ENCODE measurements around the gene CENPK. TPM values are rescaled to one million over a fixed set of nuclear protein-coding genes. Genes with fewer than 3 reads are reported as not detected.

The CENPK gene
- total RNA-seq, 3 donors from 2014 or later (not counting 1 experiment from before 2014, with no cell fraction given) = 22.0 to 32.0 (median 26.1) TPM

- Mint-ChIP-seq H3K4me3 (no peak overlapping the region), H3K27ac (no peak overlapping the region), H3K9me3 (no peaks in the 10 kb centered on the region), H3K27me3 (ENCODE audit: low read depth in 2 of 2) (no peaks in the 10 kb centered on the region), H3K4me1 (no peaks in the 10 kb centered on the region), H3K36me3 (peaks cover 25% of the 10 kb centered on the region)
- no peak for DNase-seq
- Histone ChIP-seq H3K36me3 (ENCODE audit: control insufficient read depth, insufficient read depth, low read length) (peaks cover 89% of the 10 kb centered on the region), H3K9me3 (ENCODE audit: control insufficient read depth, insufficient read depth, low read length) (no peaks in the 10 kb centered on the region), H3K4me3 (ENCODE audit: low read length) (no peak overlapping the region), H3K27ac (ENCODE audit: low read length) (no peak overlapping the region), H3K27me3 (ENCODE audit: control insufficient read depth, insufficient read depth, low read length) (no peaks in the 10 kb centered on the region), H3K4me1 (ENCODE audit: control insufficient read depth, insufficient read depth, low read length) (no peaks in the 10 kb centered on the region)
- WGBS (ENCODE audit: insufficient coverage) = no CpG with 5 or more reads among the region's 2 CpGs
- TF ChIP-seq CTCF (IDR thresholded peaks at IDR 0.05) = no peak
- ATAC-seq = no peak
- intact Hi-C loops (cut with micrococcal nuclease) = no loop called here
Measured at GRCh38 chr5:65588694-65589093, 25.7 kb upstream of the CENPK start.

GRCh38 chr5:65577141-65577540, 14.2 kb upstream of the CENPK start:
- DNase-seq (no peak), ATAC-seq (no peak)
- peaks cover 8% of the 10 kb centered on the region for H3K36me3 Mint-ChIP-seq
- TF ChIP-seq CTCF (IDR thresholded peaks at IDR 0.05) = no peak
- no peaks in the 10 kb centered on the region for H3K27me3 Mint-ChIP-seq (ENCODE audit: low read depth in 2 of 2)
- Histone ChIP-seq H3K27me3 (ENCODE audit: control insufficient read depth, insufficient read depth, low read length) (no peaks in the 10 kb centered on the region), H3K9me3 (ENCODE audit: control insufficient read depth, insufficient read depth, low read length) (no peaks in the 10 kb centered on the region), H3K36me3 (ENCODE audit: control insufficient read depth, insufficient read depth, low read length) (peaks cover 73% of the 10 kb centered on the region), H3K27ac (ENCODE audit: low read length) (no peak overlapping the region), H3K4me3 (ENCODE audit: low read length) (no peak overlapping the region), H3K4me1 (ENCODE audit: control insufficient read depth, insufficient read depth, low read length) (no peaks in the 10 kb centered on the region)
- no peak overlapping the region for H3K4me3 Mint-ChIP-seq
- intact Hi-C loops (cut with micrococcal nuclease) = no loop called here
- no peaks in the 10 kb centered on the region for H3K9me3 Mint-ChIP-seq
- H3K4me1 Mint-ChIP-seq = peaks cover 19% of the 10 kb centered on the region in 2 donors
- no peak overlapping the region for H3K27ac Mint-ChIP-seq

- Mint-ChIP-seq H3K9me3 (no peaks in the 10 kb centered on the region), H3K4me3 (no peak overlapping the region), H3K27me3 (ENCODE audit: low read depth in 2 of 2) (no peaks in the 10 kb centered on the region), H3K27ac (no peak overlapping the region), H3K36me3 (no peaks in the 10 kb centered on the region), H3K4me1 (peaks cover 23% of the 10 kb centered on the region in 2 donors)
- intact Hi-C loops (cut with micrococcal nuclease) = no loop called here
- TF ChIP-seq CTCF (IDR thresholded peaks at IDR 0.05) = no peak
- no peaks in the 10 kb centered on the region for H3K27me3 ChIP-seq (ENCODE audit: control insufficient read depth, insufficient read depth, low read length)
- H3K4me3 ChIP-seq (ENCODE audit: low read length) = no peak overlapping the region
- WGBS (ENCODE audit: insufficient coverage) = 92% methylated on average over 2 of the region's 2 CpGs
- no peak for ATAC-seq
- no peak overlapping the region for H3K27ac ChIP-seq (ENCODE audit: low read length)
- no peak for DNase-seq
- H3K4me1 ChIP-seq (ENCODE audit: control insufficient read depth, insufficient read depth, low read length) = no peaks in the 10 kb centered on the region
- H3K9me3 ChIP-seq (ENCODE audit: control insufficient read depth, insufficient read depth, low read length) = no peaks in the 10 kb centered on the region
- peaks cover 50% of the 10 kb centered on the region for H3K36me3 ChIP-seq (ENCODE audit: control insufficient read depth, insufficient read depth, low read length)
Measured at GRCh38 chr5:65570598-65571226, 7.7 kb upstream of the CENPK start.

GRCh38 chr5:65566505-65566904, 3.5 kb upstream of the CENPK start:
- no peak overlapping the region for H3K4me3 Mint-ChIP-seq
- peaks cover 42 to 44% of the 10 kb centered on the region in 2 donors for H3K4me1 Mint-ChIP-seq
- ATAC-seq = no peak
- peaks cover 21% of the 10 kb centered on the region for H3K36me3 ChIP-seq (ENCODE audit: control insufficient read depth, insufficient read depth, low read length)
- no peak for DNase-seq
- peaks cover 9% of the 10 kb centered on the region for H3K4me1 ChIP-seq (ENCODE audit: control insufficient read depth, insufficient read depth, low read length)
- H3K27ac Mint-ChIP-seq = no peak overlapping the region
- TF ChIP-seq CTCF (IDR thresholded peaks at IDR 0.05) = no peak
- H3K27ac ChIP-seq (ENCODE audit: low read length) = no peak overlapping the region
- no peaks in the 10 kb centered on the region for H3K9me3 ChIP-seq (ENCODE audit: control insufficient read depth, insufficient read depth, low read length)
- H3K27me3 ChIP-seq (ENCODE audit: control insufficient read depth, insufficient read depth, low read length) = no peaks in the 10 kb centered on the region
- H3K4me3 ChIP-seq (ENCODE audit: low read length) = no peak overlapping the region
- intact Hi-C loops (cut with micrococcal nuclease) = no loop called here
- 97% methylated on average over 5 of the region's 5 CpGs for WGBS (ENCODE audit: insufficient coverage)
- no peaks in the 10 kb centered on the region for H3K27me3 Mint-ChIP-seq (ENCODE audit: low read depth in 2 of 2)
- no peaks in the 10 kb centered on the region for H3K9me3 Mint-ChIP-seq
- peaks cover 7% of the 10 kb centered on the region for H3K36me3 Mint-ChIP-seq

Data from natural killer cell (primary cell).